ENCODE measurements around the gene LRP1B.

GRCh38 chr2:141529659-141530058 lies 601.2 kb downstream of the LRP1B start:
- TF ChIP-seq POLR2A (IDR thresholded peaks at IDR 0.05) (no peak), CTCF (IDR thresholded peaks at IDR 0.05) (no peak)

Data from right lobe of liver (tissue), 4 donors.